ENCODE measurements around the gene NUDT1.

Gene NUDT1

DNA sequence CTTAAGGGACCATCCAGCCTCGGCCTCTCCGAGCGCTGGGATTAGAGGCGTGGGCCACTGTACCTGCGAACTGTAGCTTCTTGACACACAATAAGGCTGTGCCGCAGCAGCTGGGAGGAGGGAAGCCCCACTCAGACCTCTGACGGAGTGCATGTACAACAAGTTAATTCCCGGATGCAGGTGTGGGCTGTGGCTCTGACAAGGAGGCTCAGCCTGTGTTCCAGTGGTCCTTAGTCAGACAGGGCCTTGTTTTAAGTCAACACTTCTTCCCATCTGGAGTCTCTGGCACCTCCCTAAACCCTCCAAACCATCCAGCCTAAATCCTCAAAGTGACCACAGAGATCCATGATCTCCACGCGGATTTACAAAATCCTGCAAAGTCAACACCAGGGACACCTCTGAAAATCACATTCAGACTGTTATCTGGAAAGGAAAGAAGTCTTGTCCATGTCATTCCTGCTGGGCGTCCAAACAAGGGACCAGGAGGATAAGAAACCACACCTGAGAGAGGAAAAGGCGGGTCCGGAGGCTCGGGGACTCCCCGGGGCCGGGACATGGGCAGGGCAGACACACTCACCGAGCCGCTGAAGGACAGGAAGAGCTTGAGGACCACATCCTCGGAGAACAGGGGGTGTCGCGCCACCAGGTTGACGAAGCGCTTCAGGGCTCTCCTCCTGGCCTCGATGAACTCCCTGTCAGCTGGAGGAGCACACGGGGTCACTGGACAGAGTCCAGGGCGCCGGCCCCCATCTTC is 29.4 kb downstream of the NUDT1 start:
- no peak for DNase-seq

DNA sequence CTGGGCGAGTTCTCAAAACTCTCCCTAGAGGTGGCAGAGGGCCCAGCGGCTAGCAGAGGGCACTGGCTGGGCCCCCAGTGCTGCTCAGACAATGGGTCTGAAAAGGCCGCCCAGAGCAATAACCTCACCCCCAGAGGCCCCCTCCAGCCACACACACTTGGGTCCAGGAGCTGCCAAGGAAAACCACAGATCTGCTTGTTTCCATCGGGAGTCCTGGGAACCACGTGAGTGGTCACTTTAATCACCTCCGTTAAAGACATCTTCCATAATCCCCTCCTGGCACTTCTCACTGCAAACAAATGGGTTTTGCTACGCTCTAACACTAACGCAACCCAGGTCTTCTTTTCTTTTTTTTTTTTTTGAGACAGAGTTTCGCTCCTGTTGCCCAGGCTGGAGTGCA is 30.0 kb downstream of the NUDT1 start:
- DNase-seq = no peak

DNA sequence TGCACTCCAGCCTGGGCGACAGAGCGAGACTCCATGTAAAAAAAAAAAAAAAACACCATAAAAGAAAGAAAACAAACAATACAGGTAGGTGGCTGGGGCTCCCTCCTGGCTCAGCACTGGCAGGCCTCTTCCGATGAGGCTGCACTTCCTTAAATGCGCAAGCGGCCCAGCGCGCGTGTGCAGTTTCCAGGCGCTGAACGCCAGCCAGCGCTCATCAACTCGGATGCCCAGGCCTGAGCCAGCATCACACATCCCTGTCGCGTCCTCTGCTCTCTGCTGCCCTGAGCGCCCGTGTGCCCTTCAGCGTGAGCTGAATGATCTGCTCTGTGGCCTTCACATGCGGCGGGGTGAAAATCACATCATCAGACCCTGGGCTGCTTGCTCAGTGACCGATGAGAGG is 31.8 kb downstream of the NUDT1 start:
- DNase-seq = no peak

DNA sequence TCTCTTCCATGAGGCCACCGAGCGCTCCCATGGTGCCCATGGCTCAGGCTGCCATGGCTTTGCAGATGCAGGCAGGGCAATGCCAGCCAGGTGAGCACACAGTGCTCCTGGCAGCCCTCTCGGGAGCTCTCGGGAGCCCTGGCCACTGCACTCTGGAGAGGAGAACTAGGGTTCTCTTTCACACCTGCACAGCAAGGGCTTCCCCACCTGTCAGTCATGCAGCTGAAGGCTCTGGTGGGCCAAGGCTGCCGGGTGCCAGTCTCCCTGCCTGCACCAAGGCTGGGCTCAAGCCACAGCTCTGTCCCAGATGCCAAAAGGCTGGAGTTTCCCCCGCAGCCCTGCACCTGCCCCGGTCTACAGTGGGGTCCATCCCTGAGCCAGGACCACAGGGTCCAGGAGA is 32.6 kb downstream of the NUDT1 start:
- DNase-seq = no peak

DNA sequence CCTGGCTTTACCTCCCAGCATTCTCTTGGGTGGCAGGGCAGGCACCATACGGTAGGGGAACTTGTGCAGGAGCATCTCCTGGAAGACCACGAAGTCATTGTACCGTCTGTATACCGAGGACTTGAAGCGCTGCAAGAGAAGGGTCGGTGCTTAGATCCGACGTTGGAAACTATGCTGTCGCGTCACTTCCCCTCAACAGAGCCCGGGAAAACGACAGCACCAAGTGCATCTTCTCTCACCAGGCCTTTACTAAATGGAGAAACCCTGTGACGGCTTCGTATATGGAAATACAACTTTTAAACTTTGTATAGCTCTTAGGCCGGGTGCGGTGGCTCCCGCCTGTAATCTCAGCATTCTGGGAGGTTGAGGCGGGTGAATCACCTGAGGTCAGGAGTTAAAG is 33.1 kb downstream of the NUDT1 start:
- DNase-seq = no peak

DNA sequence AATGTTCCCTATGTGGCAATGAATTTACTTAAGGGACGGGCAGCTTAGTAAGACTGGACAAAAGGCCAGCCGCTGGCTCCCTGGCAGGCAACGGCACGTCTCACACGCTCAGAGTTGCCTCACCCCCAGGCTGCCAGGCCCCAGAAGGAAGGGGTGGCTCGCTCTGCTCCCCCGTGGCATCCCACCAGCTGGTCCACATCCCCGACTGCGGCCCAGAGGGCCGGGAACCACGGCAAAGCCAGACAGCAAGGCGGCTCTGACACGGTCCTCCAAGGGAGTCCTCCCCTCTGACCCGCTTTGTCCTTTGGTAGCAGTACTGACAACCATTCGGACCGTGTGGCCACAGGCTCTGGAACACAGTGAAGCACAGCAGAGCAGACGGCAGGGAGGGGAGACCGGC is 34.1 kb downstream of the NUDT1 start:
- DNase-seq = no peak

DNA sequence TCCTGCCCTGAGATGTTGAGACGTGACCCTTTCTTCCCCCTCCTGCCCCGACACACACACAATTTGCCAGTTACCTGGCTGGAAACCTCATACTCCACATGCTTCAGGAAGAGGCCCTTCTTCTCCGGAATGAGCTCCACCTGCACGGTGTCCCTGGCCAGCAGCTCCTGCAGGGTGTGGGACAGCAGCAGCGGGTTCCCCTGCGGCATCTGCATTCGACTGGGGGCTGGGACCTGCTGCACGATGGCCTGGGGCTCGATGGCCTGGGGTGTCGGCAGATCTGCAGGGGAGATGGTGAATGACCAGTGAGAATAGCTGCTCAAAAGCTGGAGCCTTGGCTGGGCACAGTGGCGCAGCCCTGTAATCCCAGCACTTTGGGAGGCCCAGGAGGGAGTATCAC is 36.0 kb downstream of the NUDT1 start:
- no peak for DNase-seq

DNA sequence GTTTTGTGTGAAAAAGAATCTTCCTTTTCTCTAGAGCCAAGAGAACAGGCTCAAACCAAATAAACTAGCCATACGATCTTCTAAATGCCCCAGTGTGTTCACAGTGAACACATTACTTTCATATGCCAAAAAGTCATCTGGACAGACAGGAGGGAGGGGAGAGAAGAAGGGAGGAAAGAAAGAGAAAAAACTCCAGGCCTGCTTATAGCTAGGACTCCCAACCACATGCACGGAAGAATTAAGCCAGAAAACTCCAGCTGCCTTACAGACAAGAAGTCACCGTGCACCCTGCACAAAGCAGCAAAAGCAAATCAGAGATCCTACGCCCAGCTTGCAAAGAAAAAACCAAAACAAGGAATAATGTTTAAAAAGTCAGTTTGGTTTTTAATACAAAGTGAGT is 37.9 kb downstream of the NUDT1 start:
- DNase-seq = no peak

DNA sequence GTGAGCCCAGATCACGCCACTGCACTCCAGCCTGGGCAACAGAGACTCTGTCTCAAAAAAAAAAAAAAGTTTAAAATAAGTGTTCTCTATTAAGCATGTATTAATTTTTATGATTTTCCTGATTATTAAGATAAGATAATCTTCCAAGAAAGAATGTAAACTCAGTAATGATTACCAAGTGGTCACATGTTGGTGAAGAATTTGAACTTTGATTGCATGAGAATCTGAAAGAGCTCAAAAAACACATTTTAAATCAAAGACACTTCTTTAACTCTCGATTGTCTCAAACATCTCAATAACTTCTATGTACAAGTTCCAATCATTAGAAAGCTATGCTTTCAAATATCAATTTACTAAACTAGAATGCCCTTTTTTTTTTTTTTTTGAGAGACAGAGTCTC is 38.4 kb downstream of the NUDT1 start:
- DNase-seq = no peak

DNA sequence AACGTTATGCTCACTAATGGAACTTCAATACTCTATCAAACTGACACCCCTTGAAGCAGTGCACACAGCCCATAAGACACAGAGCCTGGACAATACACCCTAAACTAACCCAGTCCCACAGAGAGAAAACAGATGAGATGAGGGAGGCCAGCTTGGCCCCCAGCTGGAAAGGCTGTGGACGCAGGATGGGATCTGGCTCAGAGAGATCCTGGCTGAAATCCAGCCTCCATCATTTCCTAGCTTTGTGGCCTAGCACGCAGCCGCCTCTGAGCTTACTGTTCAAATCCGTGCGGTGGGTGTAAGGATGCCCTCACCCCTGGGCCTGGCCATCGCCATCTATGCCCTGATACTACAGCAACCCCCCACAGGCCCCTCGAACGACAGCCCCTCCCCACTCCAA is 39.5 kb downstream of the NUDT1 start:
- peak; percentile 31 for DNase-seq

DNA sequence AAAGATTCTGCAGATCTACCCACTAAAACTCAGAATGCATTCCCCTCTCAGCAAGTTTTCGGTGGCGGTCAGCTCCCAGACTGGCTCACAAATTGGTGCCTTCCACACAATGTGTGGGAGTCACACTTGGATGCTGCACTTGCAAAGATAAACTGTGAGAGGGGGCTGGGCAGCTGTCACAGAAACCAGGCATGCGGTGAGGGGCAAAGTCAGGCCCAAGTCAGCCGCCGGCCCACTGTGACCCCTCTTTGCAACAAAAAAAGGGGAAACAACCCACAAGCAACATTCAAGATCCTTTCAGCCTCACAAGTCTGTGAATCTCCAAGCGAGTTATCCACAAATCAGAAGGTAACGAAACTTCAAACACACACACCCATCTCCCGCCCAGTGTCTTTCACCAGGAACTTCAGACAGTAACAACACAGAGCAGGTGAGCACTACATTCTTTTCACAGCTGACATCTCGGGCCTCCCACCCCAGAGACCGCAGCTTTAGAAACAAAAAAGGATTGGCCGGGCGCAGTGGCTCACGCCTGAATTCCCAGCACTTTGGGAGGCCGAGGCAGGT is 40.2 kb downstream of the NUDT1 start:
- no peak for DNase-seq

DNA sequence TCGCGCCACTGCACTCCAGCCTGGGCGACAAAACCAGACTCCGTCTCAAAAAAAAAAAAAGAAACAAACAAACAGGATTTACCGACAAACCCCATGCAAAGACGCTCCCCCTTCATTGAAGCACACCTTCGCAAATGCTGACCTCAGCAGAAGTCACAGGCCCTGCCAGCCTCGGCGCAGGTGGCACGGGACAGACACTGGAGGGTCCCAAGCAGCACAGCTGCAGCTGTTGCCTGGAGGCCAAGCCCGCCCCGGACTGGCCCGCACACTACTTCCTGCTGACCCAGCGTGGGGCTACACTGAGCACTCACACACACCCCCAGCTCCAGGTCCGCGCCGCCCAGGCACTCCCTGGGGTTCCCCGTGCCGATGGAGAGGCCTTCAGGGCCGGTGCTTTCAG is 41.0 kb downstream of the NUDT1 start:
- DNase-seq = no peak

DNA sequence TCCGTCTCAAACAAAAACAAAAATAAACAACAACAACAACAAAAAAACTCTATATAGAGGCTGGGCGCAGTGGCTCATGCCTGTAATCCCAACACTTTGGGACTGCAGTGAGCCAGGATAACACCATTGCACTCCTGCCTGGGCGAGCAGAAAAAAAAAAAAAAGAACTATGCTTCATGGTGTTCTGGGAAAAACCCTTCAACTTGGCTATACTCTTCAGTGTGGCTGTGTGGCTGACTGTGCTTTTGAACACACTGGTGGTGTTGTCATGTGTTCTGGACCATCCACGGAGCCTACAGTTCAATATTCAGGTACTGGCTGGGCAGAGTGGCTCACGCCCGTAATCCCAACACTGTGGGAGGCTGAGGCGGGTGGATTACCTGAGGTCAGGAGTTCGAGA is 45.7 kb downstream of the NUDT1 start:
- DNase-seq = no peak

DNA sequence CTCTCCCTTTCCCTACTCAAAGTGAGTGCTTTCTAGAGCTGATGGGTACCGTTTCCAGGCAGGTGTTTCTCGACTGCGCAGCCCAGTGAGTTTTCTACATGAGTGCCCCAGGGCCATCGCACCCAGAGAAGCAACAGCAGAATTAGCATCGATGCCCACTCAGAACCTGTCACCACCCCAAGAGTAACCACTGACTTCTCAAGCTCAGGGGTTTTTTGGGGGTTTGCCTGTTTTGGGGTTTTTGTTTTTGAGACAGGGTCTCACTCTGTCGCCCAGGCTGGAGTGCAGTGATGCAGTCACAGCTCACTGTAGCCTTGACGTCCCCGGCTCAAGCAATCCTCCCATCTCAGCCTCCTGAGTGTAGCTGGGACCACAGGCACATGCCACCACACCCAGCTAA is 46.5 kb downstream of the NUDT1 start:
- DNase-seq = no peak

DNA sequence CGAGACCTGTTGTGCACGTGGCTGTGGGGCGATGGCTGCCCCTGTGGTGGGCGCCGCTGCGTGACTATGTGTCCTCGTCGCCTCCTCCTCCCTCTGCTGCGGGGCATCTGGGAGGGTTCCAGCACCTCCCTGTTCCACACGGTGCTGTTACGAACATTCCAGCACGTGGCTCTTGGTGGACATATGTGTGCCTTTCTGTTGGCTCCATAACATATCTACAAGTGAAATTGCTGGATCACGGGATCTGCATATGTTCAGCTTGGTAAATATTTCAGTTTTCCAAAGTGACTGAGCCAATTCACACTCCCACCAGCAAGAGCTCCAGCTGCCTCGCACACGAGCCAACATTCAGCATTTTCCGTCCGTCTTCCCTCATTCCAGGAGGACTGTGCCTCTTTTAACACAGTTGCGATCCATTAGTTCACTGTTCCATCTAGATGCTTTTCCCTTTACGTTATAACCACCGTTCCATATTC is 47.1 kb downstream of the NUDT1 start:
- DNase-seq = no peak

DNA sequence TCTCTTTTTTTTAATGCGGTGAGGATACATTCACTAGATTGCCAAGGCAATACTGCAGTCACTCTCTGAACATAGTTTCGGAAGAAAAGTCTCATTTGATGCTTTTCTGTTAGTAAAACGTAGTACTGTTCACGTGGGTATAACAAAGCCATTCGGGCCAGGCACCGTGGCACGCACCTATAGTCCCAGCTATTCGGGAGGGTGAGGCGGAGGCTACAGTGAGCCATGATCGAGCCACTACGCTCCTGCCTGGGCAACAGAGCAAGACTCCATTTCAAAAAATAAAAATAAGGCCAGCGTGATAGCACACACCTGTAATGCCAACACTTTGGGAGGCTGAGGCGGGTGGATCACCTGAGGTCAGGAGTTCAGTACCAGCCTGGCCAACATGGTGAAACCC is 47.6 kb downstream of the NUDT1 start:
- no peak for DNase-seq

DNA sequence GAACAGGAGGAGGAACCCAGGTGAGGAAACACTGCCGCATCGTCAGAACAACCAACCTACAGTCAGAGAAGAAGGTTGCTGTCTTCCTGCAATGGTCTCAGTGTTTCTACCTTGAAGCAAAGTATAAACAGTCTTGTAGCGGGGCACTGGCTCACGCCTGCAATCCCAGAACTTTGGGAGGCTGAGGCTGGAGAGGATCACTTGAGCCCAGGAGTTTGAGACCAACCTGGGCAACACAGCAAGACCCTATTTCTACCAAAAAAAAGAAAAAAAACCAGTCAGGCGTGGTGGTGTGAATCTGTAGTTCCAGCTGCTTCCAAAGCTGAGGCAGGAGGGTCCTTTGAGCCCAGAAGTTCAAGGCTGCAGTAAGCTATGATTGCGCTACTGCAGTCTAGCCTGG is 48.9 kb downstream of the NUDT1 start:
- DNase-seq = no peak

DNA sequence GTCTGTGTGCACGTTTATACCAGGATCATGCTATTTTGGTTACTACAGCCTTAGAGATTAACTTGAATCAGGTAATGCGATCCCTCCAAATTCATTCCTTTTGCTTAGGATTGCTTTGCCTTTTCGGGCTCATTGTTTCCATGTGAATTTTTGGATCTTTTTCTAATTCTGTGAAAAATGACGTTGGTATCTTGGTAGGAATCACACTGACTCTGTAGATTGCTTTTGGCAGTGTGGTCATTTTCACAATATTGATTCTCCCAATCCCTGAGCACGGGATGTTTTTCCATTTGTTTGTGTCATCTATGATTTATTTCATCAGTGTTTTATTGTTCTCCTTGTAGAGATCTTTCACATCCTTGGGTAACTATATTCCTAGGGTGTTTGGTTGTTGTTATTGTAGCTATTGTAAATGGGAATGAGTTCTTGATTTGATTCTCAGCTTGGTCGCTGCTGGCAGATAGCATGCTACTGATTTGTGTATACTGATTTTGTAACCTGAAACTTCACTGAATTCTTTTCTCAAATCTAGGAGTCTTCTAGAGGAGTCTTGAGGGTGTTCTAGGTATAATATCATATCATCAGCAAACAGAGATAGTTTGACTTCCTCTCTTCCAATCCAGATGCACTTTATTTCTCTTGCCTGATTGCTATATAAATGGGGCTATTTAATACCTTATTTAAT is 54.1 kb downstream of the NUDT1 start:
- no peak for DNase-seq

DNA sequence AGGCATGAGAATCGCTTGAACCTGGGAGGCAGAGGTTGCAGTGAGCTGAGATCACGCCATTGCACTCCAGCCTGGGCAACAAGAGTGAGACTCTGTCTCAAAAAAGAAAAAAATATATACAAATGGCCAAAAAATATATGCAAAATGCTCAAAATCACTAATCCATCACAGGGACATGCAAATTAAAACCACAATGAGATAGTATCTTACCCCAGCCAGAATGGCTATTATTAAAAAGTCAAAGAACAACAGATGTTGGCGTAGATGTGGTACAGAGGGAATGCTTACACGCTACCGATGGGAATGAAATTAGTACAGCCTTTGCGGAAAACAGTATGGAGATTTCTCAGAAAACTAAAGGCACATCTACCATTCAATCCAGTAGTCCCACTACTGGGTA is 54.8 kb downstream of the NUDT1 start:
- DNase-seq = no peak

DNA sequence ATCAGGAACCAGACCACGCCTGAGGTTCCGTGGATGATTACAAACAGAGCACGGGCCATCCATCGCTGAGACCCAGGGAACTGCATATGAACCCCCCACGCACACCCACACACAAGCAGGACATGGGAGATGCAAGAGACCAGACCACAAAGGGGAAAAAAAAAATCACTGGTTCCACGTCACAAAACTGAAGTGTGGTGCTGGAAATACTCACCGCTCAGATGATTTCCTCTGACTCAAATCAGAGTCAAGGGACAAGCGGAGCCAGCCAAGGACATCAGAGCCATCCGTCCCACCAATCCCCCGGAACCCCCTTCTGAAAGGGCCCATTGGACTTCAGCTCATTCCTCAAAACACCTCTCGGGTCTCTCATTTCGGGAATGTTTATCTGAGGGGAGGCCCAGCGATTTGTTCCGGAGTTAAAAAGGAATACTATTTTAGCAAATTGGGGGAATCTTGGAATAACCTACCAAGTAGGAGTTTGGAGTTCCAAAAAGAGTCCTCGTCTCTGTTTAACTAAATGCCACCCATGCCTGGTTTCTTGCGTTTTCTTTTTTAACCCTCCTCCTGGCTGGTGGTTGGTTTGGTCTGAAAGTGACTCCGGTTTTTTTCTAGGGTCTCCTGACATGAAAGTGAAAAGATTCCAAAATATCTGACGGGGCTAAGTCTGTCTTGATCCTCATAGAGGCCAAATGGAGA is 57.3 kb downstream of the NUDT1 start:
- peak; percentile 47 for DNase-seq

DNA sequence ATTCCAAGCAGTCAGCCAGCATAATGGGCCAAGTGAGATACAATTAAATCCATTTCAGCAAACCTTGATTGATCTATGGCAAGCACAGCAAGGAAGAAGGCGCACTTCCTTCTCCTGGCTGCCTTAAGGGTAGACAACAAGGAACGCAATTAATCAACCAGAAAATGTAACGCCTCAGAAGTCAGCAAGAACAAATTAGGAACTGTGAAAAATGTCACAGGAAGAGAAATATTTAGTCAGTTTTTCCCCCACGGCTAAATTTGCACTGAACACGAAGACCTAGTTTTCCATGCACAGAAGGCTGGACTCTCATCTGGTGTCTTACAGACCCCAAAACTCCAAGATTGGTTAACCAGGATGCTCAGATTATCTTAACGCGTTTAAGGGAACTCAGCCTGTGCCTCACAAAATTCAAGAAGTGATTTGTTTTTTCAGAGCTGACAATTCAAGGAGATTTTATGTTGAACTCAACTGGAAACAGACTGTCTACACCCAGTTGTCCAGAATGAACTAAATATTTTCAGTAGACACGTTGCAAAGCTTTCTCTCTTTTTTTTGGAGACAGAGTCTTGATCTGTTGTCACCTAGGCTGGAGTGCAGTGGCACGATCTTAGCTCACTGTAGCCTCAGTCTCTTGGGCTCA is 58.0 kb downstream of the NUDT1 start:
- no peak for DNase-seq

All from fibroblast of skin of scalp (primary cell).